Gastrocnemius medialis (tissue), 4 donors: ENCODE data around the gene SLC25A21. TPM values are rescaled to one million over a fixed set of nuclear protein-coding genes. Genes with fewer than 3 reads are reported as not detected.

Source experiments
- ATAC-seq, 2 donors: fragments of 150-250 bp; one replicate each; pipeline ENCODE4 v1.9.1; 2016
- DNase-seq, 2 donors: peaks; one replicate each; pipeline ENCODE4 v3.0.0-alpha.2; 2019
- H3K27ac ChIP-seq, 4 donors: fragments of 200-600 bp; sonication (generic); 1 replicate in 1 of 4; 2 replicates in 3 of 4; pipeline ENCODE4 v1.5.1; 2016 to 2018; ENCODE audit warnings: mild to moderate bottlenecking in 2 of 4, moderate library complexity in 1 of 4
- H3K27me3 ChIP-seq, 3 donors: fragments of 200-600 bp; sonication (generic) in 2 of 3; 1 replicate in 1 of 3; 2 replicates in 2 of 3; pipeline versions ENCODE4 v1.5.1 to v1.6.0; 2016 to 2019; ENCODE audit warnings: mild to moderate bottlenecking in 1 of 3, moderate library complexity in 1 of 3
- H3K36me3 ChIP-seq, 2 donors: fragments of 200-600 bp; sonication (generic) in 1 of 2; one replicate each; pipeline ENCODE4 v1.5.1; 2017 to 2018
- H3K4me1 ChIP-seq, 2 donors: fragments of 200-600 bp; sonication (generic) in 1 of 2; one replicate each; pipeline ENCODE4 v1.5.1; 2016 to 2017; ENCODE audit warnings: mild to moderate bottlenecking in 2 of 2
- H3K4me3 ChIP-seq, 4 donors: fragments of 200-600 bp; sonication (generic) in 3 of 4; 1 replicate in 1 of 4; 2 replicates in 3 of 4; pipeline ENCODE4 v1.5.1; 2016 to 2019; ENCODE audit warnings: mild to moderate bottlenecking in 2 of 4
- H3K9me3 ChIP-seq, 3 donors: fragments of 200-600 bp; sonication (generic) in 2 of 3; 1 replicate in 1 of 3; 2 replicates in 2 of 3; pipeline ENCODE4 v1.5.1; 2016 to 2019
- POLR2A ChIP-seq, 2 donors: fragments of 450-650 bp; IDR thresholded peaks; one replicate each; pipeline ENCODE4 v1.6.1; 2017; ENCODE audit warnings: antibody characterized with exemption in 2 of 2, mild to moderate bottlenecking in 2 of 2, moderate library complexity in 2 of 2
- in situ Hi-C, 4 donors: fragments of 200-750 bp; cut with MboI; loops; one replicate each; pipeline versions ENCODE4 v1.15.0 to v1.8.0; 2017; ENCODE audit warnings: low sequenced_read_pairs in 4 of 4
- intact Hi-C: fragments of 100-400 bp; cut with DNase I; formaldehyde crosslinking; loops from one replicate; pipeline ENCODE4 v1.15.1; 2023; ENCODE audit warnings: low total_unique reads
- total RNA-seq, 4 donors: library from RNA; depleted of rRNA; stranded (reverse); fragments of >200 nt; gene quantifications; one replicate each; pipeline versions ENCODE4 v1.1.0 to v1.2.3, GENCODE V29; 2016
- TF ChIP-seq, protein P1 (sequence below), 5 experiments: fragments of 450-650 bp in 3 of 5; fragments of 200-600 bp in 2 of 5; sonication (generic) in 2 of 5; IDR thresholded peaks in 4 of 5; conservative IDR thresholded peaks in 1 of 5; 1 replicate in 4 of 5; 2 replicates in 1 of 5; pipeline ENCODE4 v1.5.1; 2016 to 2019; ENCODE audit warnings: antibody characterized with exemption in 5 of 5, mild to moderate bottlenecking in 3 of 5, moderate library complexity in 3 of 5

Gene SLC25A21
- total RNA-seq, 4 donors from 2014 or later, result 1.9 TPM; not detected in 3

DNA sequence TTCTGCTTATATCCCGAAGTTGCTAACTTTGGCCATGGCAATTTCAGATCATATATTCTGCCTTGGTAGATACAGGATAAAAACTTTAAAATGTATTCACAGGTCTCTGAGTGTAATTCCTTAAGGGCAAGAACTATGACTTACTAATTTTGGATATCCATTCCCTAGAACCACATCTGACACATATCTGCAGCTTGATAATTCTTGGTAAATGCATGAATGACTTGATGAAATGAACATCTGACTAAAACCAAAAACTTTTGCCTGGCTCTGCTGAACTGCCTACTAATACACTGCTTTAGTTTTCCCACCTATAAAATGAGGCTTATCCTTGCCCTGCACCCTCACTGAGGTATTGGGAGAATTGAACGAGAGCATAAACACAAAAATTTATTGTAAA, 32.2 kb downstream of the SLC25A21 start:
- Histone ChIP-seq H3K27ac (no peak overlapping the region), H3K27me3 (no peaks in the 10 kb centered on the region), H3K4me3 (no peak overlapping the region), H3K4me1 (no peaks in the 10 kb centered on the region), H3K9me3 (no peaks in the 10 kb centered on the region), H3K36me3 (no peaks in the 10 kb centered on the region)
- intact Hi-C loops, result no loop called here
- ATAC-seq (no peak), DNase-seq (no peak)
- TF ChIP-seq, protein P1, sequence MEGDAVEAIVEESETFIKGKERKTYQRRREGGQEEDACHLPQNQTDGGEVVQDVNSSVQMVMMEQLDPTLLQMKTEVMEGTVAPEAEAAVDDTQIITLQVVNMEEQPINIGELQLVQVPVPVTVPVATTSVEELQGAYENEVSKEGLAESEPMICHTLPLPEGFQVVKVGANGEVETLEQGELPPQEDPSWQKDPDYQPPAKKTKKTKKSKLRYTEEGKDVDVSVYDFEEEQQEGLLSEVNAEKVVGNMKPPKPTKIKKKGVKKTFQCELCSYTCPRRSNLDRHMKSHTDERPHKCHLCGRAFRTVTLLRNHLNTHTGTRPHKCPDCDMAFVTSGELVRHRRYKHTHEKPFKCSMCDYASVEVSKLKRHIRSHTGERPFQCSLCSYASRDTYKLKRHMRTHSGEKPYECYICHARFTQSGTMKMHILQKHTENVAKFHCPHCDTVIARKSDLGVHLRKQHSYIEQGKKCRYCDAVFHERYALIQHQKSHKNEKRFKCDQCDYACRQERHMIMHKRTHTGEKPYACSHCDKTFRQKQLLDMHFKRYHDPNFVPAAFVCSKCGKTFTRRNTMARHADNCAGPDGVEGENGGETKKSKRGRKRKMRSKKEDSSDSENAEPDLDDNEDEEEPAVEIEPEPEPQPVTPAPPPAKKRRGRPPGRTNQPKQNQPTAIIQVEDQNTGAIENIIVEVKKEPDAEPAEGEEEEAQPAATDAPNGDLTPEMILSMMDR (IDR thresholded peaks at IDR 0.05 in 4 of 5, conservative IDR thresholded peaks at IDR 0.05 in 1 of 5), result no peak
- no peak for TF ChIP-seq POLR2A (IDR thresholded peaks at IDR 0.05)
- in situ Hi-C loops, result no loop called here

DNA sequence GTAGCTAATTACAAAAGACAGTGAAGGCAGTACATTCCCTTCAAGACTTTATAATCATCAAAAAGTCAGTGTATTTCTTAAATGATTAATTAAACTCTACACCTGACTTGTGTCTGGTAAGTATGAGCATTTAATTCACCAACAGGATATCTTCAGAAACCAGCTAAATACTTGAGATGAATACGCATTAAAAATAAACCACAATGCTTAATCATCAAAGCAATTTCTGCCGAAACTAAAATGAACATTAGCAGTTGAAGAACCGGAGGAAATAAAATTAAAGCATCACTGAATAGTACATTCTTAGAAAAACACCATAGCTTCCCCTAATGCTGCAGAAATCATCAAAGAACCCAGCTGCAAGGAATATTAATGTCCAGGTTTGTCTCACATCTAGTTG, 32.7 kb downstream of the SLC25A21 start:
- ATAC-seq (no peak), DNase-seq (no peak)
- intact Hi-C loops (no loop called here), in situ Hi-C loops (no loop called here)
- Histone ChIP-seq H3K9me3 (no peaks in the 10 kb centered on the region), H3K27ac (no peak overlapping the region), H3K4me3 (no peak overlapping the region), H3K4me1 (no peaks in the 10 kb centered on the region), H3K27me3 (no peaks in the 10 kb centered on the region), H3K36me3 (no peaks in the 10 kb centered on the region)
- TF ChIP-seq, protein P1 (IDR thresholded peaks at IDR 0.05 in 4 of 5, conservative IDR thresholded peaks at IDR 0.05 in 1 of 5), result no peak
- TF ChIP-seq POLR2A (IDR thresholded peaks at IDR 0.05), result no peak

DNA sequence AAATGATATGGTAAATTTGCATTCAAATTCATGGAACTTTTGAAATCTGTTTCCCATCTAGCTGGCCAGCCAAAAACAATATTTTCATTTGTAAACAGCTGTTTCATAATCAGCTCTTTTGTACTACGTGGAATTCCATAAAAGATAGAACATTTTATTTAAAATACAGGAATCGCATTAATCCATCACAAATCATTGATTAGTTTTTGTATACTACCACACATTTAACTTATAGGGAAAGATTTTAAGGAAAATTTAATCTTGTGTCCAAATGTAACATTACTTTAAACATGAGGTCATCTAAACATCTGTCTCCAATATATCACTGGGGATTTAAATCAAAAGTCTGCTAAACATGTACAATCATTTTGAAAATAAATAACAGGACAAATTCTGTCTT, 33.5 kb downstream of the SLC25A21 start:
- H3K36me3 ChIP-seq, result no peaks in the 10 kb centered on the region
- no peak for TF ChIP-seq POLR2A (IDR thresholded peaks at IDR 0.05)
- TF ChIP-seq, protein P1 (IDR thresholded peaks at IDR 0.05 in 4 of 5, conservative IDR thresholded peaks at IDR 0.05 in 1 of 5), result no peak
- H3K27ac ChIP-seq, result no peak overlapping the region
- ATAC-seq (no peak), DNase-seq (no peak)
- no peaks in the 10 kb centered on the region for H3K4me1 ChIP-seq
- in situ Hi-C loops (no loop called here), intact Hi-C loops (no loop called here)
- no peak overlapping the region for H3K4me3 ChIP-seq
- H3K27me3 ChIP-seq, result no peaks in the 10 kb centered on the region
- H3K9me3 ChIP-seq, result no peaks in the 10 kb centered on the region

DNA sequence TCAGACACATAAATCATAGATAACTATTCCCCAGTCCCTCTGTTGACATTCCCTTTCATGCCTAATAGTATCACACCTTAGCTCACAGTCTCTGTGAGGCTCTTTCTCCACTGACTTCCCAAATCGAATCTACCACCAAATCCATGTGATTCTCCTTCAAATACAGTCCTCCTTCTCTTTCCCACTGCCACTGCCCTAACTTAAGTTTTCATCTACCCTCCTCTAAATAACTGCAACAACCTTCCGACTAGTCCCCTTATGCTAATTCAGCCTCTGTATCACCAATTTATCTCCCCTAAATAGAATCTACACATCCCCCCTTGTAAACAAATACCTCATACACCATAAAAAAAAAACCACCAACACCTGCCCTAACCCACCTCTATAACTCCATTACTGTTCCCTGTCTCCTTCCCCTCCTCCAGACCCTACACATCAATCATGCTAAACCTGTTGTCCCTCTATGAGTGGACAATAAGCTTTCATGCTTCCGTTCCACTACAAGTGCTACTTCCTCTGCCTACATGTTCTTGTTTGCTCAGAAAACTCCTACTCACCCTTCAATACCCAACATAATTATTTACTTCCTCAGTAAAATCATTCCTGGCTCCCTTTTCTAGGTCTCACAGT, 39.0 kb downstream of the SLC25A21 start:
- DNase-seq (no peak), ATAC-seq (no peak)
- no peaks in the 10 kb centered on the region for H3K27me3 ChIP-seq
- no peaks in the 10 kb centered on the region for H3K36me3 ChIP-seq
- TF ChIP-seq, protein P1 (IDR thresholded peaks at IDR 0.05 in 4 of 5, conservative IDR thresholded peaks at IDR 0.05 in 1 of 5), result no peak
- no peak for TF ChIP-seq POLR2A (IDR thresholded peaks at IDR 0.05)
- in situ Hi-C loops, result no loop called here
- no peaks in the 10 kb centered on the region for H3K9me3 ChIP-seq
- H3K4me3 ChIP-seq, result no peak overlapping the region
- intact Hi-C loops, result no loop called here
- H3K27ac ChIP-seq, result no peak overlapping the region
- H3K4me1 ChIP-seq, result no peaks in the 10 kb centered on the region

DNA sequence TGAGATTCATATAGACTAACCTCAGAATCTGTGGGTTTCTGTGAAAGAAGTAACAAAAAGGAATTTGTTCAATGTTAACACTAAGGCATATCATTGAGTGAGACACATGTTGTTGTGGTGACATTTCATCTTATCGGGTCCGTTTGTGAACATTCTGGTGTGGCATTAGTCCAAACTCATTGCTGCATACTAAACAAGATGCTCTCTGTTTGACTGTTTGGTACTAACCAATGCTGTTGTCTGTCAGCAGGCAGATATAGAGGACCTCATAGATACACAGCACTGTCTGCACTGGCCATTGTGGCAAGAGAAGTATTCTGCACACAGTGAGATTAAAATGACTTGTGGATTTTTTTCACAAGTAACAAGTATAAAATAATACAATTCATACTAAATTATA, 41.2 kb downstream of the SLC25A21 start:
- in situ Hi-C loops, result no loop called here
- no peaks in the 10 kb centered on the region for H3K27me3 ChIP-seq
- no peaks in the 10 kb centered on the region for H3K4me1 ChIP-seq
- H3K27ac ChIP-seq, result no peak overlapping the region
- no peaks in the 10 kb centered on the region for H3K9me3 ChIP-seq
- no peak for TF ChIP-seq POLR2A (IDR thresholded peaks at IDR 0.05)
- intact Hi-C loops, result no loop called here
- H3K36me3 ChIP-seq, result no peaks in the 10 kb centered on the region
- H3K4me3 ChIP-seq, result no peak overlapping the region
- ATAC-seq (no peak), DNase-seq (no peak)
